H1 (cell line): ENCODE measurements around the gene ATF7. TPM values are rescaled to one million over a fixed set of nuclear protein-coding genes. Genes with fewer than 3 reads are reported as not detected.

Experiments
- CTCF ChIA-PET: fragments of 300-600 bp; sonication (Branson Sonifier 250); formaldehyde crosslinking; loops from one replicate; lab custom pipeline; 2021; ENCODE audit not compliant: partially characterized antibody; lab: Charles Lee
- POLR2A ChIA-PET: fragments of 300-600 bp; sonication (Branson Sonifier 250); formaldehyde crosslinking; loops from one replicate; lab custom pipeline; 2021; ENCODE audit warnings: inconsistent platforms; ENCODE audit not compliant: partially characterized antibody; lab: Charles Lee
- DNase-seq, 2 experiments: peaks; one replicate each; pipeline versions ENCODE4 v3.0.0 to v3.0.0-alpha.2; 2010 to 2022; ENCODE audit warnings: low spot score in 2 of 2, low read depth in 1 of 2, mixed read lengths in 1 of 2
- FAIRE-seq: peaks from 2 replicates; lab custom pipeline; 2011; peaks lifted over from hg19 to GRCh38; lab: Jason Lieb, UNC
- H2AFZ ChIP-seq: 2 replicates; pipeline ENCODE4 v1.8.1; 2012; ENCODE audit warnings: low read length, inconsistent platforms
- H2AK5ac ChIP-seq: 2 replicates; pipeline ENCODE4 v1.6.1; 2013; ENCODE audit warnings: low read depth, low read length
- H2BK120ac ChIP-seq: replicated peaks from 2 replicates; pipeline ENCODE3; 2013; ENCODE audit warnings: low read depth, low read length, inconsistent platforms
- H2BK12ac ChIP-seq: 2 replicates; pipeline ENCODE4 v1.6.1; 2013; ENCODE audit warnings: low read depth, low read length
- H2BK15ac ChIP-seq: 2 replicates; pipeline ENCODE4 v1.6.1; 2013; ENCODE audit warnings: low read length
- H2BK20ac ChIP-seq: 2 replicates; pipeline ENCODE4 v1.6.1; 2013; ENCODE audit warnings: low read length
- H2BK5ac ChIP-seq: 2 replicates; pipeline ENCODE4 v1.6.1; 2013; ENCODE audit warnings: low read depth, low read length
- H3K14ac ChIP-seq: 2 replicates; pipeline ENCODE4 v1.6.1; 2013; ENCODE audit warnings: inconsistent platforms; ENCODE audit not compliant: insufficient read length
- H3K18ac ChIP-seq: 2 replicates; pipeline ENCODE4 v1.6.1; 2013; ENCODE audit warnings: low read length; ENCODE audit errors: extremely low read depth
- H3K23ac ChIP-seq: 2 replicates; pipeline ENCODE4 v1.6.1; 2013; ENCODE audit warnings: inconsistent platforms; ENCODE audit not compliant: insufficient read length
- H3K23me2 ChIP-seq: 2 replicates; pipeline ENCODE4 v1.6.1; 2013; ENCODE audit warnings: low read depth, low read length
- H3K27ac ChIP-seq: 2 replicates; pipeline ENCODE4 v1.6.1; 2011; ENCODE audit warnings: low read depth, low read length, inconsistent platforms
- H3K27me3 ChIP-seq, 4 experiments: replicated peaks in 1 of 4; 1 replicate in 1 of 4; 2 replicates in 3 of 4; pipeline versions ENCODE4 v1.6.1 to v1.8.1; 2011 to 2013; ENCODE audit warnings: low read length in 3 of 4, mild to moderate bottlenecking in 3 of 4, inconsistent platforms in 2 of 4, mixed read lengths in 2 of 4, moderate library complexity in 1 of 4; ENCODE audit not compliant: control insufficient read depth in 3 of 4, insufficient read depth in 3 of 4; ENCODE audit errors: extremely low read depth in 1 of 4
- H3K36me3 ChIP-seq, 4 experiments: 2 replicates each; pipeline versions ENCODE4 v1.6.1 to v1.8.1; 2011 to 2013; ENCODE audit warnings: mild to moderate bottlenecking in 4 of 4, low read length in 3 of 4, moderate library complexity in 2 of 4, control low read depth in 1 of 4, inconsistent platforms in 1 of 4; ENCODE audit not compliant: insufficient read depth in 4 of 4, control insufficient read depth in 2 of 4
- H3K4ac ChIP-seq: replicated peaks from 2 replicates; pipeline ENCODE3; 2013; ENCODE audit warnings: low read length, low read depth, mixed read lengths, inconsistent platforms; ENCODE audit not compliant: insufficient read length
- H3K4me1 ChIP-seq, 4 experiments: replicated peaks in 1 of 4; 1 replicate in 1 of 4; 2 replicates in 3 of 4; pipeline versions ENCODE4 v1.6.1 to v1.8.1; 2011 to 2013; ENCODE audit warnings: low read length in 3 of 4, inconsistent platforms in 2 of 4, mixed read lengths in 1 of 4; ENCODE audit not compliant: insufficient read depth in 4 of 4, control insufficient read depth in 3 of 4
- H3K4me2 ChIP-seq, 2 experiments: 2 replicates each; pipeline versions ENCODE4 v1.6.1 to v1.8.1; 2011 to 2013; ENCODE audit warnings: low read depth in 2 of 2, low read length in 2 of 2, control low read depth in 1 of 2, inconsistent platforms in 1 of 2, mild to moderate bottlenecking in 1 of 2; ENCODE audit not compliant: insufficient read depth in 1 of 2
- H3K4me3 ChIP-seq, 4 experiments: fragments of 200-600, 300-600 bp in 1 of 4; sonication (generic), shearing (Covaris generic), sonication (Bioruptor Twin) in 1 of 4; 2 replicates each; pipeline versions ENCODE4 v1.5.1 to v1.8.1; 2011 to 2016; ENCODE audit warnings: low read length in 4 of 4, low read depth in 3 of 4, control low read depth in 2 of 4, inconsistent platforms in 2 of 4, mild to moderate bottlenecking in 2 of 4, mixed read lengths in 1 of 4, moderate library complexity in 1 of 4; ENCODE audit not compliant: insufficient read depth in 2 of 4; ENCODE audit errors: extremely low read depth in 1 of 4
- H3K56ac ChIP-seq: replicated peaks from 2 replicates; pipeline ENCODE3; 2013; ENCODE audit warnings: low read depth, mild to moderate bottlenecking, mixed read lengths, low read length, inconsistent platforms; ENCODE audit not compliant: insufficient read length
- H3K79me1 ChIP-seq: 2 replicates; pipeline ENCODE4 v1.6.1; 2013; ENCODE audit warnings: low read depth, low read length, control low read depth
- H3K79me2 ChIP-seq, 2 experiments: 2 replicates each; pipeline versions ENCODE4 v1.6.1 to v1.8.1; 2012 to 2013; ENCODE audit warnings: low read length in 2 of 2, mild to moderate bottlenecking in 2 of 2, inconsistent platforms in 1 of 2; ENCODE audit not compliant: insufficient read depth in 2 of 2, control insufficient read depth in 1 of 2
- H3K9ac ChIP-seq, 4 experiments: replicated peaks in 1 of 4; 1 replicate in 1 of 4; 2 replicates in 3 of 4; pipeline versions ENCODE4 v1.6.1 to v1.8.1; 2011 to 2013; ENCODE audit warnings: low read depth in 3 of 4, low read length in 3 of 4, control low read depth in 2 of 4, mild to moderate bottlenecking in 2 of 4, moderate library complexity in 2 of 4, inconsistent platforms in 1 of 4; ENCODE audit errors: extremely low read depth in 1 of 4
- H3K9me3 ChIP-seq, 2 experiments: 2 replicates each; pipeline versions ENCODE4 v1.6.1 to v1.8.1; 2012 to 2013; ENCODE audit warnings: mild to moderate bottlenecking in 2 of 2, moderate library complexity in 2 of 2, control low read depth in 1 of 2, inconsistent platforms in 1 of 2, low read depth in 1 of 2, low read length in 1 of 2, mixed read lengths in 1 of 2; ENCODE audit not compliant: insufficient read depth in 2 of 2
- H4K20me1 ChIP-seq, 2 experiments: replicated peaks in 1 of 2; 2 replicates each; pipeline versions ENCODE3 to v1.8.1; 2011 to 2013; ENCODE audit warnings: inconsistent platforms in 2 of 2, low read length in 2 of 2, mild to moderate bottlenecking in 1 of 2; ENCODE audit not compliant: insufficient read depth in 2 of 2, control insufficient read depth in 1 of 2
- H4K5ac ChIP-seq: 2 replicates; pipeline ENCODE4 v1.6.1; 2013; ENCODE audit warnings: low read length, low read depth, mixed read lengths, inconsistent platforms; ENCODE audit not compliant: insufficient read length
- H4K8ac ChIP-seq: 2 replicates; pipeline ENCODE4 v1.8.0; 2013; ENCODE audit warnings: mild to moderate bottlenecking, moderate library complexity, low read length, inconsistent platforms; ENCODE audit not compliant: insufficient read depth; ENCODE audit errors: extremely low read depth
- H4K91ac ChIP-seq: replicated peaks from 2 replicates; pipeline ENCODE3; 2013; ENCODE audit warnings: low read length, mixed read lengths, inconsistent platforms; ENCODE audit not compliant: insufficient read length
- ASH2L ChIP-seq: fragments of 200-600, 300-600 bp; sonication (generic); IDR thresholded peaks from one replicate; pipeline ENCODE4 v1.7.1; 2017; ENCODE audit warnings: low read length
- BACH1 ChIP-seq: IDR thresholded peaks from 2 replicates; pipeline ENCODE4 v1.6.1; 2012; ENCODE audit warnings: low read length, improper control_type of control experiment
- BCL11A ChIP-seq, 2 experiments: IDR thresholded peaks; one replicate each; pipeline ENCODE4 v1.6.1; 2011; ENCODE audit warnings: low read depth in 2 of 2, low read length in 2 of 2, mild to moderate bottlenecking in 2 of 2
- CBX5 ChIP-seq: fragments of 300-800, 300-1000 bp; sonication (generic); IDR thresholded peaks from 2 replicates; pipeline ENCODE4 v1.7.1; 2016; ENCODE audit warnings: antibody characterized with exemption, low read length, low read depth
- CBX8 ChIP-seq: fragments of 300-800, 300-1000 bp; sonication (generic); IDR thresholded peaks from 2 replicates; pipeline ENCODE4 v1.7.1; 2016; ENCODE audit warnings: low read depth, low read length, borderline replicate concordance
- E2F6 ChIP-seq: IDR thresholded peaks from 2 replicates; pipeline ENCODE4 v1.6.1; 2012; ENCODE audit warnings: inconsistent platforms
- EGR1 ChIP-seq: IDR thresholded peaks from 2 replicates; pipeline ENCODE4 v1.6.1; 2011; ENCODE audit warnings: low read depth, low read length, borderline replicate concordance
- HDAC6 ChIP-seq: IDR thresholded peaks from one replicate; pipeline ENCODE4 v1.7.1; 2012; ENCODE audit warnings: low read depth, mild to moderate bottlenecking, inconsistent platforms, low read length, moderate library complexity
- JUND ChIP-seq: IDR thresholded peaks from 2 replicates; pipeline ENCODE4 v1.6.1; 2011; ENCODE audit warnings: mild to moderate bottlenecking, improper control_type of control experiment, low read length
- KDM4A ChIP-seq: IDR thresholded peaks from one replicate; pipeline ENCODE4 v1.7.1; 2012; ENCODE audit warnings: low read depth, mild to moderate bottlenecking, moderate library complexity, low read length, inconsistent platforms; ENCODE audit not compliant: severe bottlenecking
- POU5F1 ChIP-seq: IDR thresholded peaks from 2 replicates; pipeline ENCODE4 v1.6.1; 2011; ENCODE audit warnings: low read depth, mild to moderate bottlenecking, low read length, moderate library complexity
- RBBP5 ChIP-seq: IDR thresholded peaks from 2 replicates; pipeline ENCODE4 v1.7.1; 2012; ENCODE audit warnings: low read depth, mild to moderate bottlenecking, inconsistent platforms, low read length, moderate library complexity, borderline replicate concordance
- SAP30 ChIP-seq: fragments of 300-600 bp; sonication (generic); IDR thresholded peaks from 2 replicates; pipeline ENCODE4 v1.7.1; 2012; ENCODE audit warnings: low read length, moderate library complexity, mild to moderate bottlenecking, inconsistent platforms; ENCODE audit not compliant: insufficient read depth, insufficient replicate concordance
- SP1 ChIP-seq: IDR thresholded peaks from 2 replicates; pipeline ENCODE4 v1.6.1; 2011; ENCODE audit warnings: low read depth, low read length
- polyA plus RNA-seq, 7 experiments: library from polyadenylated mRNA; depleted of rRNA in 3 of 7; stranded (reverse) in 5 of 7; unstranded in 2 of 7; fragments of >200 nt in 5 of 7; fragments of 200-250 nt in 2 of 7; gene quantifications; 1 replicate in 5 of 7; 2 replicates in 1 of 7; 4 replicates in 1 of 7; pipeline versions ENCODE4 v1.2.1 to v1.2.3, GENCODE V29; 2011 to 2013; ENCODE audit warnings: missing spikeins in 2 of 7, mixed read lengths in 2 of 7
- total RNA-seq: library from RNA; stranded (reverse); fragmentation: NEBNext Ultra II Directional; extraction: Animal tissue kit (Norgen Biotek cat#: 25700); gene quantifications from 2 replicates; pipeline ENCODE4 v1.2.1, GENCODE V29; 2021

The ATF7 gene
- total and polyA plus RNA-seq, 2 of the 8 experiments (the other 6 are each of a cell fraction or from before 2014, with no cell fraction given) = 10.1 to 16.6 TPM

DNA sequence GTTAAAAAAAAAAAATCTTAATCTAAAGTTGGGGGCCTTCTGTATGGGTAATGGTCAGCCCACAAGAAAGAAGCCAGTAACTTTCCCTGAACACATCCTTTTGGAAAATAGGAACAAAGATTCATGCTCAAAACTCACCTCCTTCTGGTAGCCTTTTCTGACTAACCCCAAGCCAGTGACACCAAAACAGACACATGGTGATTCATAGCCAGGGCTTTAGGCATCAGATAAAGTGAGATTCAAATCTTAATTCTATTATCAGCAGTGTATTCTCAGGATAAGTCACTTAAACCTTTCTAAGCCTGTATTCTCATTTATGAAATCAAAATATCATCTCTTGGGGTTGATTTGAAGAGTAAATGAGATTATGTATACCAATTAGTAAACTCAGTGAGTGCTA lies 44.8 kb upstream of the ATF7 start:
- Histone ChIP-seq H2BK15ac (no peak overlapping the region), H4K91ac (no peak overlapping the region), H3K23ac (no peak overlapping the region), H3K79me1 (peaks cover 6% of the 10 kb centered on the region), H2AK5ac (no peak overlapping the region), H2BK120ac (no peak overlapping the region), H3K4ac (no peak overlapping the region), H4K20me1 (peaks cover 2 to 4% of the 10 kb centered on the region in 2 experiments), H3K4me3 (no peak overlapping the region), H3K27me3 (no peaks in the 10 kb centered on the region), H3K4me2 (no peak overlapping the region), H3K56ac (no peak overlapping the region), H2BK5ac (no peak overlapping the region), H3K4me1 (peaks cover 0 to 7% (median 4%) of the 10 kb centered on the region in 4 experiments; a peak in 5 of 7 replicates), H2AFZ (no peak overlapping the region), H3K23me2 (peaks cover 6% of the 10 kb centered on the region), H3K14ac (no peak overlapping the region), H3K9me3 (no peaks in the 10 kb centered on the region), H2BK20ac (no peak overlapping the region), H4K5ac (no peak overlapping the region), H3K36me3 (peaks cover 23 to 71% (median 47%) of the 10 kb centered on the region in 4 experiments), H2BK12ac (no peak overlapping the region), H3K27ac (no peak overlapping the region), H4K8ac (no peak overlapping the region), H3K18ac (no peak overlapping the region), H3K9ac (no peak overlapping the region), H3K79me2 (peaks cover 0 to 29% of the 10 kb centered on the region in 2 experiments; a peak in 2 of 4 replicates)
- POLR2A ChIA-PET = interaction anchor here (0.8 to 13.5 kb wide), 3 partner anchors 9 to 127 kb away, joined by 3 to 246 read pairs (median 3); no protein-coding TSS in a partner anchor
- FAIRE-seq (no peak), DNase-seq (no peak)
- no peak for TF ChIP-seq CBX8
- no peak for TF ChIP-seq KDM4A
- no peak for TF ChIP-seq RBBP5
- TF ChIP-seq SP1 = no peak
- TF ChIP-seq BCL11A (IDR thresholded peaks at IDR 0.05; ENCODE audit: low read depth in 2 of 2, low read length in 2 of 2) = no peak
- no peak for TF ChIP-seq JUND
- TF ChIP-seq SAP30 = no peak
- TF ChIP-seq BACH1 = no peak
- no peak for TF ChIP-seq EGR1
- TF ChIP-seq ASH2L = no peak
- no peak for TF ChIP-seq CBX5
- TF ChIP-seq HDAC6 = no peak
- TF ChIP-seq POU5F1 = no peak
- no peak for TF ChIP-seq E2F6
- CTCF ChIA-PET = interaction anchor here (1.8 kb wide), 1 partner anchor 75 kb away, joined by 4 read pairs; no protein-coding TSS in a partner anchor
